ENCODE results near the gene NTN1.

- TF ChIP-seq POLR2A (IDR thresholded peaks at IDR 0.05) (no peak), CTCF (IDR thresholded peaks at IDR 0.05) (no peak)
These were observed 202.2 kb downstream of the NTN1 start for GRCh38 chr17:9223531-9223930.
